Neutrophil (primary cell): ENCODE data around the gene TCEAL9.

ENCODE experiments used
- H3K27ac ChIP-seq: fragments of 200-600 bp; sonication (generic); 2 replicates; pipeline ENCODE4 v1.5.1; 2016; ENCODE audit warnings: mild to moderate bottlenecking, moderate library complexity
- H3K27me3 ChIP-seq: fragments of 200-600 bp; sonication (generic); 2 replicates; pipeline ENCODE4 v1.6.0; 2016; ENCODE audit warnings: mild to moderate bottlenecking
- H3K36me3 ChIP-seq: fragments of 200-600 bp; sonication (generic); 2 replicates; pipeline ENCODE4 v1.5.1; 2017
- H3K4me1 ChIP-seq, 2 experiments: fragments of 200-600 bp in 1 of 2; sonication (generic) in 1 of 2; 1 replicate in 1 of 2; 2 replicates in 1 of 2; pipeline versions ENCODE4 v1.5.1 to v1.6.1; 2013 to 2016; ENCODE audit warnings: low read depth in 1 of 2, low read length in 1 of 2, mild to moderate bottlenecking in 1 of 2, moderate library complexity in 1 of 2; ENCODE audit not compliant: control insufficient read depth in 1 of 2, insufficient read depth in 1 of 2
- H3K4me3 ChIP-seq, 2 experiments: fragments of 200-600 bp in 1 of 2; sonication (generic) in 1 of 2; 1 replicate in 1 of 2; 2 replicates in 1 of 2; pipeline ENCODE4 v1.5.1; 2013 to 2016; ENCODE audit warnings: low read depth in 1 of 2, low read length in 1 of 2, mild to moderate bottlenecking in 1 of 2, moderate library complexity in 1 of 2
- H3K9me3 ChIP-seq: fragments of 200-600 bp; sonication (generic); 2 replicates; pipeline ENCODE4 v1.5.1; 2016
- TF ChIP-seq, protein P1 (sequence below): fragments of 200-600 bp; sonication (generic); IDR thresholded peaks from 2 replicates; pipeline ENCODE4 v1.5.1; 2016; ENCODE audit warnings: antibody characterized with exemption

The TCEAL9 gene, protein sequence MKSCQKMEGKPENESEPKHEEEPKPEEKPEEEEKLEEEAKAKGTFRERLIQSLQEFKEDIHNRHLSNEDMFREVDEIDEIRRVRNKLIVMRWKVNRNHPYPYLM

DNA sequence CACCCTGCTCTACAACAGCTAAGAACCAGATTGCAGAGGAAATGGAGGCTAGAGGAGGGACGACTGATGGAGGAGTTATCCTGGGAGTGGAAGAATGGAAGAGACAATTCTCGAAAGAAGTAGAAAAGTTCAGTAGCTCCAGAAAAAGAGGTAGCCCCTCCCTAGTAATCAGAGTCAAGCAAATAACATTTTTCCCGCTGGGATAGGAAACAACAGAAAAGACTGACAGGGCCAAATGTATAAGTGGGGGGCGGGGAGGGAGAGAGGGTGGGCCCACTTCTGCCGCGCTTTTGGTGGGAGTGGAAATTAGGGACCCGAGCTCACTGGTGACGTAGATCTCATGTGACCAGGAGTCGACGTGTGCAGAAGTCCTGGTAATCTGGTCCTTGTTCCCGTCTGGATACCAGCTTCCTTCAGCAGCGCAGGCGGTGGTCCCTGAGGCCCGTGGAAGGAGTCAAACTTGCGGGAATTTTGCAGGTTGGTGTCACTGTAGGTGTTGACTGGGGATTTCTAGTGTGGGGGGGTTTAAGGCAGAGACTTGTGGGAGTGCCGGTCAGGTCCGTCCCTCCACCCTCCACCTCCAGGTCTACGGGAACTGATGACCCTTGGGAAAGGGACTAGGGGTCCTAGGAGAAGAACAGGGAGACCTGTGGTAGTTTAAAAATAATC, at the start of gene TCEAL9:
Gene TCEAL9, plus strand, starts transcription at position 377 of the 669 bp plus-strand sequence. CDS start 1,179 bp downstream, outside the sequence.
- no peak within 1 kb of the TSS for H3K27ac ChIP-seq
- TF ChIP-seq, protein P1, sequence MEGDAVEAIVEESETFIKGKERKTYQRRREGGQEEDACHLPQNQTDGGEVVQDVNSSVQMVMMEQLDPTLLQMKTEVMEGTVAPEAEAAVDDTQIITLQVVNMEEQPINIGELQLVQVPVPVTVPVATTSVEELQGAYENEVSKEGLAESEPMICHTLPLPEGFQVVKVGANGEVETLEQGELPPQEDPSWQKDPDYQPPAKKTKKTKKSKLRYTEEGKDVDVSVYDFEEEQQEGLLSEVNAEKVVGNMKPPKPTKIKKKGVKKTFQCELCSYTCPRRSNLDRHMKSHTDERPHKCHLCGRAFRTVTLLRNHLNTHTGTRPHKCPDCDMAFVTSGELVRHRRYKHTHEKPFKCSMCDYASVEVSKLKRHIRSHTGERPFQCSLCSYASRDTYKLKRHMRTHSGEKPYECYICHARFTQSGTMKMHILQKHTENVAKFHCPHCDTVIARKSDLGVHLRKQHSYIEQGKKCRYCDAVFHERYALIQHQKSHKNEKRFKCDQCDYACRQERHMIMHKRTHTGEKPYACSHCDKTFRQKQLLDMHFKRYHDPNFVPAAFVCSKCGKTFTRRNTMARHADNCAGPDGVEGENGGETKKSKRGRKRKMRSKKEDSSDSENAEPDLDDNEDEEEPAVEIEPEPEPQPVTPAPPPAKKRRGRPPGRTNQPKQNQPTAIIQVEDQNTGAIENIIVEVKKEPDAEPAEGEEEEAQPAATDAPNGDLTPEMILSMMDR: no peak
- H3K36me3 ChIP-seq: no peaks in the 10 kb centered on the region
- peaks cover 0 to 5% of the 10 kb centered on the region in 2 experiments for H3K4me1 ChIP-seq
- H3K4me3 ChIP-seq: peak within 1 kb of the TSS; percentile 34 to 35
- no peaks in the 10 kb centered on the region for H3K9me3 ChIP-seq
- H3K27me3 ChIP-seq: no peaks in the 10 kb centered on the region

DNA sequence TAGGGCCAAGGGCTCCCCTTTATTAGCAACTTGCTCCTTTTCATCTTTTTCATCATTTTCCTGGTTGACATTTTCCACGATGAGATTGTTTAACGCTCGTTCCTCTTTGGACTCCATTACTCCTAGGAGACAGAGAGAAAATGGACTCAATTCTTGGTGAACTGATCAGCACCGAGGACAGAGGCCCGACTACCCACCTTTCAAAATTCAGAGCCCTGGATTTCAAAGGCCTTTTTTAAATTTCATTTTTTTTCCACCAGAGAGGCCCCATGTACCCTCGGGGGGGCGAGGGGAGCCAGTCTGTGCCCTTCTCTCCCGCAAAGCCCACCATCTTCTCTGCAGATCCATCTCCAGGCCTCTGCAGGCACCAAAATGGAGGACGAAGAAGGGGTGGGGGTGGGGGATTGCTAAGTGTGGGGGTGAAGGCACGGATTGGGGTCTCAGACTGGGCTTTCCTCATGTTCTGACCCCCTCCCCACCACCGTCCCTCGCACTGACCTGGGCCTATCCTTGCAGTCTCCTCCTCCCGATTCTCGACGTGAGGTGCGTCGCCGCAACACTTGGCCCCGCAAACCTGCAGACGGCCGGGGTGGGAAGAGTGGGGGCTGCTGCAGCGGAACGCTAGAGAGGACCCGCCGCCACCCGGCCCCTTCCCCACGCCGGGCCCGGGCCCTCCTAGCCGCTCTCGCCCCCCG, 46.3 kb upstream of the TCEAL9 start:
- H3K9me3 ChIP-seq: no peaks in the 10 kb centered on the region
- H3K4me3 ChIP-seq: peak overlapping the region in 1 of 2 experiments; percentile 40
- no peaks in the 10 kb centered on the region for H3K36me3 ChIP-seq
- no peak overlapping the region for H3K27ac ChIP-seq
- H3K27me3 ChIP-seq: peaks cover 43% of the 10 kb centered on the region
- peaks cover 0 to 4% of the 10 kb centered on the region in 2 experiments for H3K4me1 ChIP-seq
- TF ChIP-seq, protein P1: no peak

DNA sequence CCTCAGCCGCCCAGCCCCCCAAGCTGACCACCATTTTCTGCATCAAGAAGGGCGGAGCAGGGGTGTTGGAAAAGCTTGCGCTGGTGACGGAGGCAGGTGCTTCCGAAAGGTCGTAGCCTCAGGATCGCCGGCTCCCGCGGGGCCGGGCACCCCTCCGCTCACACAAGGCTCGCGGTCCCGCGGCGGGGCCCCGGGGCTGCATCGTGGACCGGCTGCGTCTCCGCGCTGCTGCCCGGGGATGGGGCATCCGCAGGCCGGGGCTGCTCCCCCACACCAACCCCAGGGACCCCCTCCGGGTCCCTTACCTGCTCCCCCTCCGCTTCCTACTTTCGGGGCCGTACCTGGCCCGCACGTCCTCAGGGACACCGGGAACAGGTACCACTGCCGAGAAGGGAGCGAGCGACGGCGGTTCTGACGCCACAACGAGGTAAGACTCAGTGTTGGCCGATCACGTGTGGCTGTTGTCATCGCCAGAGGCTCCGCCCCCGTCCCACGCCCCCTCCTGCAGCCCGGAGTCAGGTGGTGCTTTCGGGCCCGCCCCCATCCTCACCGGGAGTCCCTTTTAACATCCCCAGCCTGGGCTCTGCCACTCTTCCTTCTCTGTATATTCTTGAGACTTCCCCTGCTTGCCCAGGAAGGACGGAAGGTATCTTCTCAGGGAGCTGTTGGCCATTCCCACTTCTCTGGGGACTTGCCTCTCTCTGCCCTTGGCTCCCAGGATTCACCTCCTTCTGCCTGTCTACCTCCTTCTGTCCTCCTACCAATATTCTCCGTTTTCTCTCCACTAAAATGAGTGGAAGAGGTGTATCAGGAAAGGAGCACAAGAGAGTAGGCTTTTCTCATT, 45.5 kb upstream of the TCEAL9 start, which contains the start of gene BEX2:
Gene BEX2, minus strand, starts transcription at position 436 of the 844 bp plus-strand sequence. CDS start 1,014 bp downstream, outside the sequence.
- Histone ChIP-seq H3K36me3 (no peaks in the 10 kb centered on the region), H3K27me3 (peaks cover 43% of the 10 kb centered on the region), H3K4me1 (peaks cover 0 to 4% of the 10 kb centered on the region in 2 experiments), H3K9me3 (no peaks in the 10 kb centered on the region), H3K4me3 (peak within 1 kb of the TSS in 1 of 2 experiments; percentile 40), H3K27ac (no peak within 1 kb of the TSS)
- TF ChIP-seq, protein P1: no peak

DNA sequence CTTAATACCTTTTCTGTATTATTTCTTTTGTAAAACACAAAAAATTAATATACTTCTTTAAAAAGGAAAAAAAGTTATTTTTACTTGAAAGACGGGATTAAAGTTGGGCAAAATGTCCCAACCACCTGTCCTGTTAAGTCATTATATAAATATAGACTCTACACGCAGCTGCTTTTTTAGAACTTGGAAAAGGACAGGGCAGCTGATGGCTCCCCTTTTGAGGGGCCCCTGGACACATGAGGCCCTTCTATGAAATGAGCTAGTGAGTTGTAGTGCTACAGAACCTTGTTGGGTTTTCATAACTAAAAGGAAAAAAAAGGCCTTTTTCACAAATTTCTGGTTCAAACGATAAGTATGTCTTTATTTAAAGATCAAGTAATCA, 44.9 kb upstream of the TCEAL9 start:
- no peaks in the 10 kb centered on the region for H3K36me3 ChIP-seq
- peaks cover 43% of the 10 kb centered on the region for H3K27me3 ChIP-seq
- TF ChIP-seq, protein P1: no peak
- H3K4me1 ChIP-seq: peaks cover 0 to 4% of the 10 kb centered on the region in 2 experiments
- H3K4me3 ChIP-seq: no peak overlapping the region
- H3K27ac ChIP-seq: no peak overlapping the region
- H3K9me3 ChIP-seq: no peaks in the 10 kb centered on the region

DNA sequence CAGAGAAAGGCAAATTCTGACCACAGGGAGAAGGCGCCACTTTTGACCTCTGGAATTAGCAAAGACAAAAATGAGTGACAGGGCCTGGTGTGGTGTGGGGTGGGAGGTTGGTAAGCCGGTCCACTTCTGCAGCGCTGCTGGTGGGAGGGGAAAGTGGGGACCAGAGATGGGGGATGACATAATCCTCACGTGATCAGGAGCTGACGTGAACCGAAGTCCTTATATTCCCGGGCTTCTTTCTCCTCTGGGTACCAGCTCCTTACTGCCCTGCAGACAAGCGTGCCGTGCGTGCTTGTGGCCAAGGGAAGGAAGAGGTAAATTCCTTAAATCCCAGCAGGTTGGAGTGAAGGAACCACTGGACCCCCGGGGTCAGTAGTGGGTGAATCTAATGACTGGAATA, 26.3 kb upstream of the TCEAL9 start, which contains the start of gene TCEAL7:
Gene TCEAL7, plus strand, starts transcription at position 249 of the 400 bp plus-strand sequence. CDS start 1,165 bp downstream, outside the sequence.
- Histone ChIP-seq H3K4me3 (no peak within 1 kb of the TSS), H3K27ac (no peak within 1 kb of the TSS), H3K4me1 (no peaks in the 10 kb centered on the region), H3K36me3 (no peaks in the 10 kb centered on the region), H3K27me3 (peaks cover 36% of the 10 kb centered on the region), H3K9me3 (no peaks in the 10 kb centered on the region)
- TF ChIP-seq, protein P1: no peak
